GM19372 (cell line): ENCODE data around the gene ARHGAP8.

ENCODE experiments used
- ATAC-seq: cut with Tn5 transposase; IDR thresholded peaks from one replicate; pipeline ENCODE4 v1.9.1; 2021; ENCODE audit warnings: mild to moderate bottlenecking, low read depth, moderate library complexity; ENCODE audit not compliant: unreplicated experiment

ARHGAP8 gene

DNA sequence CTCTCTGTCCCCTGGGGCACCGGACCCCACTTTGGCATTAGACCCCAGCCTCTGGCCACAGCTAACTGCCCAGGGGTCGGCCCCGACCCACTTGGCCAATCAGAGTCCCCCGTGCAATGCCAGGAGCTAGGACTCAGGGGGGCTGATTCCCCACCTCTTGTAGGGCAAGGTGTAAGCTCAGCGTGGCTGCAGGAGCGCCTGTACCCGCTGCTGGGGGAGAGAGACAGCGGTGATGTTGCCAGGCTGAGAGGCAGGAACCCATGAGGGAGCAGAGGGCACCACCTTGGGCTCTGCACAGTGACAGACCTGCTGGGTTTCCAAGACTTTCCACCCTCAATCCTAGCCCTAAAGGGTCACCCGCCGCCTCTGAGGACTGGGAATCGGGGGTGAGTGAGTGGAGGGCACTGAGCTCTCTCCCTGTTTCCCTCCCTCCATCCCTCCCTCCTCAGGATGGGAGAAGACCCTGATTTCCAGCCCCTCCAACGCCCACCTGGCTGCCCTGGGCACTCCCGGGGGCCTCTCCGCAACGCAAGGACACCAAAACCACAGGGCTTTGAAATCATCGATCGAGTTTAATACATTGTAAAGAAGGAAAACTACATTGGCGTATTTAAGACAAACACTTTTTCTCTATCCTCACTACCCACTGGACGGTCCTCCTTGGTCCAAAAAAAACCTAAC, 128.4 kb downstream of the ARHGAP8 start:
- no peak for ATAC-seq

DNA sequence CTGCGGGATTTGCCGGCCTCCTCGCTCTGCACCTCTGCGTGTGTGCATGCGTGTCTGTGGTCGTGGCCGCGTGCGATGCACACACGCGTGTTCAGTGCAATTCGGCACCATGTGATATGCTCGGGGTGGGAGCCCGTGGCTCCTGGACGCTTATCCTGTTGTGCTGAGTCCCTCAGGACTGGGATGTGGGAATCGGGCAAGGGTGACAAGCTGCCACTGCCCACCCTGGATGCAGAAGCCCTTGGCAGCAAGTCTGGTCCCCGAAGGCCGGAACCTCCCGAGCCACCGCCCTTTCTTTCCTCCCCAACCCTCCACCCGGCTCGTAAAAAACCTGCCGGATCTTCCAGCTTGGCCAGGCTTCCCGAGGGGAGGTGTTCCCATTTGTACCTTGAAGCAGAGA, 129.2 kb downstream of the ARHGAP8 start:
- no peak for ATAC-seq

DNA sequence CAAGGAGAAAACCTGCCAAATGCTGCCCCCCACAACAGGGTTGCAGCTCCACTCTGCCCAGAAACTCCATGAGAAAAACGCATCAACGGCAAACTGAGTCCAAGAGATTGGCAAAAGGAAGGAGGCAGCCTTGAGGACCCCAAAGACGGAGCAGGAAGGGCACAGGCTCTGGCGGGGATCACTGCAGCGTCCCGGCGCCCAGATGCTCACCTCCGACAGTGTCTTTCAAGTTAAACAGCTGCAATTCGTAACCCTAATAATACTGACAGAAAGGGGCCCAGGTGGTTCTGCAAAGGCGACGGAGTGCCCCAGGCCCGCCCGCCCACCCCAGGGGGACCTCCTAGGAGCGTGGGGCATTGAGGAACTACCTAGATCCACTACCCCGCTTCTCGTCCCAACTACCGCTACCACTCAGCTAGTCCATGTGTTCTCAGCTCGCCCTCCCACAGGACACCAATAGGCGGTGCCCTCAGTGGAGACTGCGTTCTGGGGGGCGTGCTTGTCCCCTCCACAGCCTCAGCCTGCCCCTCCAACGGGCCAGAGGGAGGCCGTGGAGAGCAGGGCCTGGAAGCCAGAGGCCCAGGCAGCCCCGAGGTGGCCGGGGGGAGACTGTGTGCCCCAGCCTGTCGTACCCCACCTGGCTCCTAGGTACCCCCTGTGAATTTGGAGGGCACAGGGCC, 130.0 kb downstream of the ARHGAP8 start:
- ATAC-seq: no peak

GRCh38 chr22:44883011-44883421, 130.6 kb downstream of the ARHGAP8 start:
- no peak for ATAC-seq

DNA sequence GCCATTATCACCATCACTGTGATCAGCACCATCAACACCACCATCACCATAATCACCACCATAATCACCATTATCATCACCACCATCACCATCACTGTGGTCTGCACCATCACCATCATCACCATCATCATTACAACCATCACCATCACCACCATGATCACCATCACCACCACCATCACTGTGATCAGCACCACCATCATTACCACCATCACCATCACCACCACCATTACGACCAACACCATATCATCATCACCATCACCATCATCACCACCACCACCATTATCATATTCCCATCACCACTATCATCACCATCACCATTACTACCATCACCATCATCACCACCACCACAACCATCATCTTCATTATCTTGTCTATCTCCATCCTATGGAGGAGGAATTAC, 132.2 kb downstream of the ARHGAP8 start:
- ATAC-seq: no peak

DNA sequence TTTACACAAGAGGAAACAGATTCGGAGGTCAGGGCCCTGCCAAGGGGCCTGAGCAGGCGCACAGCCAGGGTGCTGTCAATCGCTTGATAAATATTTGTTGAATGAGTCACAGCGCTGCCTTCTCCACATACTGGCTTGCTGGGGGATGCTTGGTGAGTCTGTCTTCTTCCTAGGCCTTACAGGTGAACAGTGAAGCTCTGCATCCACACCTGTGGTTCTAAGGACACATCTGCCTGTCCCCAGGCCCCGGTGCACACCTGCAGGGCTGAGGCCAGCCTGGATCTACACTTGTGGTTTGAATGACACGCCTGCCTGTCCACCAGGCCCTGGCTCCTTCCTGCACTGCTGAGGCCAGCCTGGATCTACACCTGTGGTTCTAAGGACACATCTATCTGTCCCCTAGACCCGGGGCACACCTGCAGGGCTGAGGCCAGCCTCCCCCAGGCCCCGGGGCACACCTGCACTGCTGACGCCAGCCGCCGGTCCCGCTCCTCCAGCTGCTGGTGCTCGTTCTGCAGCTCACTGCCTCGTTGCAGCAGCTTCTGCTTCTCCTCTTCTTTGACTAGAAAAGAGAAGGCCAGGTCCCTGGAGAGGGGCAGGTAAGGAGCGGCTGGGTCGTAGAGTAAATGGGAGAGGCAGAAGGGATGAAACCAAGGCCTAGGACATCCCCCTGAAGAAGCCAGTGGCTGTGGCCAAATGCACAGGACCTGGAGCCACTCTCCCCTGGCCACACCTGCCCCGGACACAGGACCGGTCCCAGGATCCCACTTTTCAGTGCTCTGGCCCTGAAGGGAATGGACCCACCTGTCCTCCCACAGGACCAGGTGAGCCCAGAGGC, 132.8 kb downstream of the ARHGAP8 start:
- ATAC-seq: no peak

DNA sequence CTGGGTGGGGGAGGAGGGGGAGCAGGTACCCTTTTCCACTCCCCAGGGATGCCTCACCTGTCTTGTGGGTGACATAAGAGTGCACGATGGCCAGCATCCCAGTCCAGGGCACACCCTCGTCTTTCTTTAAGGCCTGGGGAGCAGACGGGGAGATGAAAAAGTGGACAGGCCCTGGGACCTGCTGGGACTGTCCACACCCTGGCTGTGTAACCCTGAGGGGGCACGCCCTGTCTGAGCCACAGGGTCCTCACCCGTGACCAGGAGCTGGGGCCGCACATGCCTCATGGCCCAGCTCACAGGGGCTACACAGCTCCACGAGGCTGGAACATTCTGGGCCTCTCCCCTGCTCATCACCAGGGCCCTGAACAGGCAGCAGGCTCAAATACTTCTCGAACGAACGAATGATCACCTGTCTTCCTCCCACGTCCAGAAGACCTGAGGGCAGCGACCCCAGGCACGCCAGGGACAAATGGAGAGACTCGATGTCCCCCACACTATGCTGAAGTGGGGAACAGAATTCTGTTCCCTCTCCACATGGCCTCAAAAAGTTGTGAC, 133.5 kb downstream of the ARHGAP8 start:
- no peak for ATAC-seq

- ATAC-seq: no peak
These were observed 135.6 kb downstream of the ARHGAP8 start for GRCh38 chr22:44887941-44888366.

GRCh38 chr22:44888491-44889254, 136.3 kb downstream of the ARHGAP8 start:
- ATAC-seq: no peak

DNA sequence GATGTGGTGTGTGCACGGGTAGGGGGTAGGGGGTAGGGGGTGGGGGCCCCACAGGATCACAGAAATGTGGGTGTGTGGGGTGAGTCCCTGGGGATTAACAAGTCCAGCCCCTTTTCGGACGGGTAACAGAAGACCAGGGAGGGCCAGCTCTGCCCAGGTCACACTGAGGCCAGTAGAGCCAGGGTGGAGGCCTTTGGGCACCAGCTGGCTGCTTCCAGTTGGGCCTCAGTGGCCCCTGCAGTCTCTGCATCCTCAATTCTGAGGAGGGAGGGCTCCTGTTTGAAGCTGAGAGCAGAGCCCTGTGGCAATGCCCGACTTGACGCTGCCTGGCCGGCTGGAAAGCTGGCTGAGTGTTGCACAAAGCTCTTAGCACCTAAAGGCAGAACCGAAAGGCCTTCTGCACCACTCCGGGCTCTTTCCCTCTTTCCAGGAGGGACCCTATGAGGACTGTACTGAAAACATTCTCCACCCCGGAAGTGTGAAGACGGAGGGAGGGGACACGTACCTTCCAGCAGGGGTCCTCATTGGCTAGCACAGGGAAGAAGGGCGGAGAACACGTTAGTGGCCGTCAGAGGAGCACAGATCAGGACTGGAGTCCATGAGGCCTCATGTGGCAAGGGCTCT, 137.0 kb downstream of the ARHGAP8 start:
- no peak for ATAC-seq

- no peak for ATAC-seq
These were observed 138.3 kb downstream of the ARHGAP8 start for GRCh38 chr22:44890416-44891292.

DNA sequence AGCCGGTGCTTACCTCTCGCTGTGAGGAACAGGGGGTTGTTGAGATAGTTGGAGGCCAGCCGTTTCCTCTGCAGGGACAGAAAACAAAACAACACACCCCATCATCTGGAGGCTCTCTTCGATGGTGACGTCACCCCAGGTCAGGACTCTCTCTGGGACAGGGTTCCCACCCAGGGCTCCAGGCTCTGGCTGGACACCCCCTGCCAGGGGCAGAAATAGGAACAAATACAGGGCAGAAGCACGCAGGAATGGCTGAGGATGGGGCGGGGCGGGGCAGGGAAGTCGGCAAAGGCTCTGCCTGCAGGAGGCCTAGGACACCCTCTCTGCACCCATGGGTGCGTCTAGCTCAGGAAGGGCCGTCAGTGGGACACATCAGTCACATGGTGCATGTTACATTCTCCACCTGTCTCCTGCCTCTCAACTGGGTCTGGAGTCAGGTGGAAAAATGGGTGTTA, 138.9 kb downstream of the ARHGAP8 start:
- ATAC-seq: no peak

GRCh38 chr22:44891791-44892190, 139.4 kb downstream of the ARHGAP8 start:
- no peak for ATAC-seq

DNA sequence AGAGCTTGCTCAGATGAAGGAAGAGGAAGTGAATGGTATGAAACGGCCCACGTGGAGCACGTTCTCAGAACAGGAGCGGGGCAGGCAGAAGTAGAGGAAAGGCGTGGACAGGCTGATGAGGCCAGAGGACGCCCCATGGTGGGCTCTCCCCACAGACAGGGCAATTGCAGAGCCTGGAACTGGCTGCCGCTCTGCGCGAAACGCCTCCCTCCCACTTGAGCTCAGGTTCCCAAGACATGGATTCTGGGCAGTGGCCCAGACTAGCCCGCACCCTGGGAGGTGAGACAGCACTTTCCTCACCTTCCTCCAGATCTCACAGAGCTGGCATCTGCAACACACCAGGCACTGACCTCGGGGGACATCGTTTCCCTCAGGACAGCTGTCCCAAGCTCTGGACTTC, 139.9 kb downstream of the ARHGAP8 start:
- no peak for ATAC-seq

DNA sequence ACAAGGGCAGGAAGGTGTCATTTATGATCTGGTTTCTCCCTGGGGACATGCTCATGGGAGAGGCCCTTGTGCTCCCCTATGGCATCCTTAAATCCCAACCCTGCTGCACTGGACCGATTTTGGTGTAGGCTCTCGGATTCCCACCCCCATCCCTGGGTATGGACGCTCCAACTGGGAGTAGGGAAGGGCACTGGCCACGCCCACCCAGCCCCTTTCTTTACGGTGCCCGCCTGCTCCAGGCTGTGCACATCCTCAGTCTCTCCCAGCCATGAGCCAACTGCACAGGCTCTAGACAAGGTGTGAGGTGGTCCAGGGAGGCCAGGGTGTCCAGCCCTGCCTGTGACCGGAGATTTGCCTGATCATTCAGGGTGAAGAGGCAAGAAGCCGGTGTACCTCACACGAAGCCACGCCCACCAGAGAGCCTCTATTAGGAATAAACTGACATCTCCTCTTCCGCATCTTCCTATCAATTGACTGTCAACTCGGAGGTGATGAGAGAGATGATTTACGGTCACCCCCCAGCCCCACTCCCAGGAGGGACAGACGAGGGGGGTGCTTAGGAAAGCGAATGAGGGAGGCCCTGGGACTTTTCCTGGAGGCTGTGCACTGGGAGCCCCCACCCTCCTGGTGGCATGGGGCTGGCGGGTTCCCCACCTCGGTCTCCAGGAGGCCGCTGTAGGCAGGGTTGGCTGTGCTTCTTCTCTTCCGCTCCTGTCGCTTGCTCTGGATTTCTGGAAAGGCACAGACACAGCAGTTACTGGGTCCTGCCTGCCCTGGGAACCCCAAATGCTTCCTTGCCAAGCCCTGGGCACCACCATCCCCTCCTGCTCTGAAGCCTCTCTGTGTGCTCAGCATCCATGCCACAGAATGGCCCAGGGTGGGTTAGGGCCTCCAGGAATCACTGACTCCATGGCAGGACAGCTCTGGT, 140.7 kb downstream of the ARHGAP8 start:
- no peak for ATAC-seq

- ATAC-seq: no peak
These were observed 141.3 kb downstream of the ARHGAP8 start for GRCh38 chr22:44893731-44894080.

- no peak for ATAC-seq
These were observed 141.9 kb downstream of the ARHGAP8 start for GRCh38 chr22:44894321-44894720.

DNA sequence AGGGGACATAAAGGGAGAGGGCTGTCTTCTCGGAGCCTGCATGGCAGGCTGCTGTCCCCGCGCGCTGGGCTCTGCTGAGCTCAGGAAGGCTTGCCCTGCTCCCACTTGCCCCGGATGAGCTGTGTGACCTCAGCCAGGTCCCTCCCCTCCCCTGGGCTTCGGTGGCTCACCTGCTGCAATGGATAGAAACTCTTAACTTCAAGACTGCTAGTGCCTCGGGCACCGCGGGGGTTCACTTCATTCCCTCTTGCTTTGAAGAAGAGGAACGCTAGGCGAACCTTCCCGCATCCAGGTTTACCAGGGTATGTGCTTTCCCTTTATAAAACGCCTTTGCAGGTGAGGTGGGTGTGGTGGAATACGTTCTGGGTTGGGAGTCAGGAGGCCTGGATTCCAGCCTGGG, 142.4 kb downstream of the ARHGAP8 start:
- no peak for ATAC-seq
